Epithelial cell of esophagus (primary cell): ENCODE results near the gene GBF1.

Experiments used
- DNase-seq: peaks from one replicate; pipeline ENCODE4 v3.0.0; 2010; ENCODE audit warnings: low read depth
- H3K4me3 ChIP-seq: 2 replicates; pipeline ENCODE4 v1.5.1; 2011; ENCODE audit warnings: mild to moderate bottlenecking, low read length, control low read depth
- TF ChIP-seq, protein P1 (sequence below): IDR thresholded peaks from 2 replicates; pipeline ENCODE4 v1.5.1; 2011; ENCODE audit warnings: low read depth, mild to moderate bottlenecking, low read length, control low read depth, inconsistent platforms; ENCODE audit not compliant: insufficient read depth; ENCODE audit errors: missing control alignments

GBF1 gene

DNA sequence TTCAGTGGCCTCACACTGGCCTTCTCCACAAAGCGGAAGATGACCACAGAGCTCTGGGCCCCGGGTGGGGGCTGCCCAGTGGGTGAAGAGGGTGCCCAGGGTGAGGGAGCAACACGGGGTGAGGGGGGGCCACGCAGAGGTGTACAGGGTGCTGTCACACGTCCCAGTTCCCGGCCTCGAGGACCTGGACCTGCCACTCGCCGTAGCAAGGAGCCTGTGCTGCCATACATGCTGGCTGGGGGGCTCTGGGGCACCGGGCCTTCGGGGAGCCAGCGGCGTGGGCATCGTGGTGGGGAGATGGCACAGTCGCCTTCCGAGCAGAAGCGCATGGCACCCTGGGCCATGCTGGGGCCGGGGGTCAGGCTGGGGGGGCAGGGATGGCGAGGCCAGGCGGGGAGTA, 171.4 kb downstream of the GBF1 start:
- TF ChIP-seq, protein P1, sequence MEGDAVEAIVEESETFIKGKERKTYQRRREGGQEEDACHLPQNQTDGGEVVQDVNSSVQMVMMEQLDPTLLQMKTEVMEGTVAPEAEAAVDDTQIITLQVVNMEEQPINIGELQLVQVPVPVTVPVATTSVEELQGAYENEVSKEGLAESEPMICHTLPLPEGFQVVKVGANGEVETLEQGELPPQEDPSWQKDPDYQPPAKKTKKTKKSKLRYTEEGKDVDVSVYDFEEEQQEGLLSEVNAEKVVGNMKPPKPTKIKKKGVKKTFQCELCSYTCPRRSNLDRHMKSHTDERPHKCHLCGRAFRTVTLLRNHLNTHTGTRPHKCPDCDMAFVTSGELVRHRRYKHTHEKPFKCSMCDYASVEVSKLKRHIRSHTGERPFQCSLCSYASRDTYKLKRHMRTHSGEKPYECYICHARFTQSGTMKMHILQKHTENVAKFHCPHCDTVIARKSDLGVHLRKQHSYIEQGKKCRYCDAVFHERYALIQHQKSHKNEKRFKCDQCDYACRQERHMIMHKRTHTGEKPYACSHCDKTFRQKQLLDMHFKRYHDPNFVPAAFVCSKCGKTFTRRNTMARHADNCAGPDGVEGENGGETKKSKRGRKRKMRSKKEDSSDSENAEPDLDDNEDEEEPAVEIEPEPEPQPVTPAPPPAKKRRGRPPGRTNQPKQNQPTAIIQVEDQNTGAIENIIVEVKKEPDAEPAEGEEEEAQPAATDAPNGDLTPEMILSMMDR: no peak
- H3K4me3 ChIP-seq: no peak overlapping the region
- DNase-seq: no peak

DNA sequence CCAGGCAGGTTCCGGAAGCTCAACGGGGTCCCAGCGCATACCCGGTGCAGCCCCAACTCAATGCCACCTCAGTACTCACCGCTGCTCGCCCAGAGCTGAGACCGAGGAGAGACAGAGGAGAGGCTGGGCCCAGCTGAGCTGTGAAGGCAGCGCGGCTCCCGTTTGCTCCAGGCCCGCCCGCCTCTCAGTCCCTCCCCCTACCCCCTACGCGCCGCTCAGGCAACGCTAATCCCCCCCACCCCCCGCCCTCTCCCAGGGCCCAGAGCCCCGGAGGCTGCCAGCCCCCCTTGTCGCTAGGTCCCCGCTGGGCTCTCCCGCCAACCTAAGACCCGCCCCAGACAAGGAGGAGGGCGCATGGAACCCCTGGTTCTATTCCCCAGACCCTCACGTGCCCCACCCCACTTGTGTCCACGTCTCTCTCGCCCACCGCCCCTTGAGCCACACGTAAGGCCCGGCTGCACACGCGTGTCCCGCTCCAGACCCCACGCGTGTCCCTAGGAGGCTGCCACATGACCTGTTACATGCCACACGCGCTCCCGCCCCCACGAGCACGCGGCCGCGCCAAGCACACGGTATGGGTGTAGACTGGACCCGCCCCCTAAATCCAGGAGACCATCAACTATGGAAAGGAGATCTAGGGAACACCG, 173.4 kb downstream of the GBF1 start, which contains the start of gene PSD:
PSD (minus strand) TSS at position 164 of the 647 bp plus-strand sequence. CDS start 1,747 bp downstream, outside the sequence.
- no peak for DNase-seq
- TF ChIP-seq, protein P1: no peak
- H3K4me3 ChIP-seq: peak within 1 kb of the TSS; percentile 89

DNA sequence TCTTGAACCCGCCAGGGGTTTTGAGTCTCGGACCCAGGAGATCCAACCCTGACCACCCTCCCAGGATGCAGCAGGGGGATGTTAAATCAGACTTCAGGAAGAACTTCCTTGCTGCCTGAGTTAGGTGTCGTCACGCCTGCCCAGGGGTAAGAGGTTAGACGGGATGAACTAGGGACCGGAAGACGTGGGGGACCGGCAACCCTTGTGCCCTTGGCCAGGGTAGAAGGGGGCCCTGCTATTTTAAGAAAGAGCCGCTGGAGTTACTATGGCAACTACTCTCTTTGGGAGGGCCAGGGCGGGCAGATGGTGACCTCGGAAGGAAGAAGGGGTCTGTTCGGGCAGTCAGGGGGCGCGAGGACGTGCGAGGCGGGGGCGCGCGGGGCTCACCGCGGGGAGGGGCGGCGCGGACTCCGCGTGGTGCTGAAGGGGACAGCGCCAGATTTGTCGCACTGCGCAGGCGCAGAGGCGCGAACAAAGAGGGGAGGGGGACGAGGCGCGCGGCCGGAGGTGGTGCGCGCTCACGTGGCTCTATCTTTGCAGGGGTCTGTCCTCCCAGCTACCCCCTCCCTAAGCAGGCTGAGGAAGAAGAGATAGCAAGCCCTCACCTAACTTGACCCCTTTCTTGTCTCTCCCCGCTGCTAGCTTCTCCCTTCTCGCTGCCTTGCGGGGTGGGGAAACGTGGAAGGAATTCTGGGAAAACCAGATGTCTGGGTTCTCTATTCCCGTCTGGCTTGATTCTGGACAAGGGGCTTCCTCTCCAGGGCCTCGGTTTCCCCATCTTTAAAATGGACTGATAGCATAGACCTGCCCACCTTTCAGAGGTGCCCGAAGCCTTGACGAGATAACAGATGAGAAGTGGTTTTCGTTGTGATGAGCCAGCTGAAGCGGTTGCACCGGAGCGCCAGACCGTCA, 174.2 kb downstream of the GBF1 start:
- TF ChIP-seq, protein P1: no peak
- DNase-seq: no peak
- peak overlapping the region; percentile 89 for H3K4me3 ChIP-seq

DNA sequence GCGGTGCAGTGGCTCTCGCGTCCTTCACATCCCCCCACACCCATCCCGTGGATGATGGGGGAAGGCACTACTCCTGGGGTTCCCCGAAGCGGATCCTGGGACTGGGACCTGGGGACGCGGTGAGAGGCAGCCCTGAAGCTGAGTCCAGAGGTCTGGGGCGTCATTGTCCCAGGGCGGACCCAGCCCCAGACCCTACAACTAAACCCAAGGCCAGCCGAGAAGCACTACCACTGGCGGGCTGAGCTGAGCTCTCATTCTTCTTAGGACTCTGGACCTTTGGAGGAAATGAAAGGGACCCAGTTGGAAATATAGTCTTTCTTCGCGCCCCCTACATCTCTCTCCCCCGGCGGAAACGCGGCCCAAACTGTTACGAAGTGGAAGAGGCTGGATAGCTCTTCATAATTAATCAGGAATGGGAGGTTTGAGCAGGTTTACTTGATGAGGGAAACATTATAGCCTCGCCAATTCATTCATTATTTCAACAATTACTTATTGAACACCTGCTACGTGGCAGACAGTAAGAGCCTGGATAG, 174.9 kb downstream of the GBF1 start:
- no peak for DNase-seq
- TF ChIP-seq, protein P1: no peak
- peak overlapping the region; percentile 89 for H3K4me3 ChIP-seq

DNA sequence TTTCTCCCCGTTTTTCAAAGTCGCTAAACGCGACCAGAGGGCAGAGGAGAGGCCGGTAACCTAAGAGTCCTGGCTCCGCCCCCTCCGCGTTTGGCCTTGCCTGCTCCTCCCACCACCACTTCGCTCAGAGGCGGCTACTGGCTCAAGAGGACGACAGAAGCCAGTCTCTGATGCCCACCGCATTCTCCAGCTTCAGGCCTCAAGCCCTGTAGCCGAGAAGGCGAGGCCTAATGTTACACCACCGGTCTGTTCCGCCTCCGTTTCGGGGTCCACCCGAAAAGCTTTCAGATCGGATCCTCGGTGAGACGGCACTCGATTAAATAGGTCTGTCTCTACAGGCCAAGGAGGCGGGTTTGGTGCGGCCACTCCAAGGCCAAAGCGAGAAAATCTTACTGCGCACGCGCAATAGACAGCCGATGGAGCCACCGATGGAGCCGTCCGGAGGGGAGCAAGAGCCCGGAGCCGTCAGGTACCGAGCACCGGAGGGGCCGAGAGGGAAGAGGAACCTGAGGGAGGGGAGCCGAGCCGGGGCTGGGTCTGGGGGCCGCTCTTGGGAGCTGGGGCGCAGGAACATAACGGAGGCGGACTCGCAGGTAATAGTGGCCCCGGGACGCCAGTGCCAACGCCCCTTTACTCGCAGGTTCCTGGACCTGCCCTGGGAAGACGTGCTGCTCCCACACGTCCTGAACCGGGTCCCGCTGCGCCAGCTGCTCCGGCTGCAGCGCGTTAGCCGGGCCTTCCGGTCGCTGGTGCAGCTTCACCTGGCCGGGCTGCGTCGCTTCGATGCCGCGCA, 175.6 kb downstream of the GBF1 start, which contains the start of gene FBXL15:
FBXL15 (plus strand) TSS at position 123 of the 793 bp plus-strand sequence; CDS start at position 417, 294 bp downstream.
- H3K4me3 ChIP-seq: peak within 1 kb of the TSS; percentile 89
- TF ChIP-seq, protein P1: no peak
- peak; percentile 96 for DNase-seq

DNA sequence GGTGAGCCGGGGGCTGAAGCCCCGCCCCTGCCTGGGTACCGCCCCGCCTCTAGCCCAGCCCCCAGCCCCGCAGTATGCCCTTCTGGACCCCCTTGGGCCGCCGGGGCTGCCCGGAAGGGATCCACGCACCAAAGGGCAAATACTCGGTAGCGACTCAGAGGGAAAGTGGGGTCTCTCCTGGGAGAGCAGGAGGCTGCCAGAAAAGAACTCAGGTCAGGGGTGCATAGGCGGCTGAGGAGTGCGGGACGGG, 176.1 kb downstream of the GBF1 start:
- TF ChIP-seq, protein P1: no peak
- peak overlapping the region; percentile 89 for H3K4me3 ChIP-seq
- DNase-seq: no peak
